ENCODE measurements around the gene PER2.

Gene PER2

GRCh38 chr2:238286095-238286494 lies 2.3 kb downstream of the PER2 start:
- no peak for TF ChIP-seq CTCF (conservative IDR thresholded peaks at IDR 0.05; ENCODE audit: low read length)
- H3K4me3 ChIP-seq (ENCODE audit: low read length): peak overlapping the region; percentile 94

GRCh38 chr2:238285653-238286082 lies 2.7 kb downstream of the PER2 start:
- DNase-seq (ENCODE audit: low read depth): peak; percentile 99
- TF ChIP-seq CTCF (conservative IDR thresholded peaks at IDR 0.05; ENCODE audit: low read length): no peak
- H3K4me3 ChIP-seq (ENCODE audit: low read length): peak overlapping the region; percentile 0

More at GRCh38 chr2:238286095-238286494, 2.3 kb downstream of the PER2 start:
- no peak for DNase-seq (ENCODE audit: low read depth)

- peak overlapping the region; percentile 0 for H3K4me3 ChIP-seq (ENCODE audit: low read length)
- no peak for DNase-seq (ENCODE audit: low read depth)
- TF ChIP-seq CTCF (conservative IDR thresholded peaks at IDR 0.05; ENCODE audit: low read length): no peak
Measured at GRCh38 chr2:238284802-238285515, 3.5 kb downstream of the PER2 start.

GRCh38 chr2:238282861-238283738 lies 5.3 kb downstream of the PER2 start:
- DNase-seq (ENCODE audit: low read depth): no peak

GRCh38 chr2:238281826-238282480 lies 6.5 kb downstream of the PER2 start:
- H3K4me3 ChIP-seq (ENCODE audit: low read length): no peak overlapping the region
- no peak for DNase-seq (ENCODE audit: low read depth)
- TF ChIP-seq CTCF (conservative IDR thresholded peaks at IDR 0.05; ENCODE audit: low read length): no peak

More at GRCh38 chr2:238282861-238283738, 5.3 kb downstream of the PER2 start:
- no peak overlapping the region for H3K4me3 ChIP-seq (ENCODE audit: low read length)
- TF ChIP-seq CTCF (conservative IDR thresholded peaks at IDR 0.05; ENCODE audit: low read length): no peak

GRCh38 chr2:238280083-238280825 lies 8.2 kb downstream of the PER2 start:
- DNase-seq (ENCODE audit: low read depth): no peak
- TF ChIP-seq CTCF (conservative IDR thresholded peaks at IDR 0.05; ENCODE audit: low read length): no peak
- H3K4me3 ChIP-seq (ENCODE audit: low read length): no peak overlapping the region
